Stimulated activated CD8-positive, alpha-beta memory T cell treated with anti-CD3 and anti-CD28 coated beads, Interleukin-7, amount 100 ng/mL, for 1 hour (primary cell): Measurements from ENCODE around the gene SV2C.
"Not testable (repeated sequence)": the region's sequence is repeated elsewhere in the genome, so short reads cannot be mapped to it uniquely, and the experiment has no call there.

ENCODE experiments used
- DNase-seq, 2 donors: peaks; one replicate each; pipeline ENCODE4 v3.0.0-alpha.2; 2020; ENCODE audit warnings: low read depth in 2 of 2

The SV2C gene

GRCh38 chr5:76294573-76294972 lies 211.4 kb downstream of the SV2C start:
- no peak for DNase-seq

GRCh38 chr5:76298852-76299251 lies 215.7 kb downstream of the SV2C start:
- DNase-seq = no peak

DNA sequence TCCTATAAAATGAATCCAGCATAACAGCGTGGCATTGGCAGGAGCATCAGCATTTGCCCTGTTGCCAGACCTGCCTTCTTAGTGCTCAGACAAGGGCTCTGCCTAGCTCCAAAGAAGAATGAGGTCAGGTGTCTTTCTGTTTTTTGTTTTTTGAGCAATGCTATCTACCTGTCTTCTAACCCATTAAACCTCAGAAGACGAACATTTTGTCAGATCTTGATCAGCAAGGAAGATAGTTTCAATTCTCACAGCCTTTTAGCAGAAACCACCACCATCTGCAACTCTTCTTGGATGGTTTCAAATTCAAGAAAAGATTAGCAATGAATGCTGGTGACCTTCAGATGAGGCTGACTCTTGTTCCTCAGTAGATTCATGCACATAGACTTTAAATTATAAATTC lies 216.4 kb downstream of the SV2C start:
- no peak for DNase-seq

DNA sequence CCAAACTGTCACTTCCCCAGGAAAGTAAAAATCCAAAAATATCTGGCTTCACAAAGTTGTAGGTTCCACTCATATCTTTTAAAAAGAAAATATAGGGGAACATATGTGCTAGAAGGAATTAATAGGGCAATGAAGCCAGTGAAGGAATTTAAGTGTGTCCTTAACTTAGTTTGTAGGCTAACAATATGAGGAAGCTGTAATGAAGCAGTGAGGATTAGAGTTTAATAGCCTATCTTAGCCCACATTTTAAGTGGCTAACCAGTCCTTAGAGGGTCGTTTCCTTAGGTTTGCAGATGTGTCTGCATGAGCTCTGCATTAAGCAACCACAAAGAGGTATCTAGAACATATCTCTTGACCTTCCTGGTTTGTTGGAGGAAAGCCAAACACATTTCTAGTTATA lies 218.7 kb downstream of the SV2C start:
- not testable (repeated sequence) for DNase-seq

DNA sequence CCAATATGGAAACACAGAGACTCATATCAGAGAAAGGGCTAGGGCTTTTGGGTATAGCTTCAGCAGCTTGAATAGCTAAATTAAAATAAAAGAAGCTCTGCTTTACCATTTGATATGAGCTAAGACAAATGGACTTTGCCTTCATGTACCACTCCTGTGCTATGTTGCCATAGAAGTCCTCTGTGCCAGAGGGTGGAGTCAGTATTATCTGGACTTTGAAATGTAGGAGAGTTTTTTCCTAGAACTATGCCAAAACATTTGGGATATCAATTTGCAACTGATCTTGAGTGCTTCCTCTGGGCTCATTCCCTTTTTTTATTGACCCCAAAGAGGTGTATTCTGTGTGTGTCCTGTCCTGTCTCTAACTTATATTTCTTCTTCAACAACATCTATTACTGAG lies 219.5 kb downstream of the SV2C start:
- DNase-seq = not testable (repeated sequence)

- peak in 1 of 2 donors; percentile 4 for DNase-seq
Observed at GRCh38 chr5:76303921-76304320, 220.7 kb downstream of the SV2C start.

GRCh38 chr5:76305269-76305668 lies 222.1 kb downstream of the SV2C start:
- no peak for DNase-seq

- no peak for DNase-seq
Observed at GRCh38 chr5:76305775-76306174, 222.6 kb downstream of the SV2C start.

DNA sequence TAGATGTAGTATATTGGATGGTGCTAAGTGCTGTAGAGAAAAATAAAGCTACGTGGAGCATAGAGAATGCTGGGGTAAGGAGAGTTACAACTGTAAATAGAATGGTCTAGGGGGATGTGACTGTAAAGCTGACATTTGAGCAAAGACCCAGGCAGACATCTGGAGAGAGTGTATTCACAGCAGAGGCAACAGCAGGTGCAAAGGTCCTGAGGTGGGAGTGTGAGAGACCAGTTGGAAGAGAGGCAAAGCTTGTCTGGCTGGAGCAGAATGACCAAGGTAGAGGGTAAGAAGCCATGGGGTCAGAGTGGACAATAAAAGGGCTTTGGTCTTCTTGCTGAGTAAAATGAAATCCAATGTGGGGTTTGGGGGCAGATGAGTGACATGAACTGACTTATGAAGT lies 227.0 kb downstream of the SV2C start:
- no peak for DNase-seq

DNA sequence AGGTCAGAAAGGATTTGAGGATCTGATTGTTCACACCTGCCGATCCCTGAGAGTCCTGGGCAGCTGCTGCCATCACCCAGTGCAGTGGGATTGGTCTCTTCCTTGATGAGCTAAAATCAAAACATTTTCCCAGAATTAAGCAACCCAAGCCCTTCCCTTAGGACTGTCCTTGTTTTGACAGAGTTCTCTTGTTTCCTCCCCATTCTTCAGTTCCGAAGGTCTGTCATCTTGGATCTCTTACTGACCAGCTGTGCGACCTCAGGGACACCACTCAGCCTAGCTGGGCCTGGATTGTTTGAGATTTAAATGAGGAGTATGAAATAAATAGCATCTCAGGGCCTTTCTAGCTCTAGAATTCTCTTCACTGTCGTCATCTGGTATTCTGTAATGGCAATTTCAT lies 229.6 kb downstream of the SV2C start:
- DNase-seq = no peak

DNA sequence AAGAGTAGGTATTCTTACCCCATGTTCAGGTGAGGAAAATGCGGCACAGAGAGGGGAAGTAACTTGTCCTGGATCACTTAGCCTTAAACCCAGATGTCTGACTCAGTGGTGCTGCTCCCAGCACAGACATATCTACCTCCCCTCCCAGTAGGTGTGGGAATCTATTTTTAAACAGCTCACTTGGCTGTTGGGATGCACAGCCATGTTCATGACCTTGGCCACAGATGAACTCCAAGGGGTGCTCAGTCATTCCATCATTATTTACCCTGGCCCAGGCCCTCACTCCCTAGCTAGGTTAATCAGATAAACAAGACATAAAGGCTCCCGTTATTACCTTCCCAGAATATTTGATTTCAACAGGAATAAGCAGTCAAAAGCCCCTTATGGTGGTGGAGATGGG lies 231.5 kb downstream of the SV2C start:
- DNase-seq = no peak

DNA sequence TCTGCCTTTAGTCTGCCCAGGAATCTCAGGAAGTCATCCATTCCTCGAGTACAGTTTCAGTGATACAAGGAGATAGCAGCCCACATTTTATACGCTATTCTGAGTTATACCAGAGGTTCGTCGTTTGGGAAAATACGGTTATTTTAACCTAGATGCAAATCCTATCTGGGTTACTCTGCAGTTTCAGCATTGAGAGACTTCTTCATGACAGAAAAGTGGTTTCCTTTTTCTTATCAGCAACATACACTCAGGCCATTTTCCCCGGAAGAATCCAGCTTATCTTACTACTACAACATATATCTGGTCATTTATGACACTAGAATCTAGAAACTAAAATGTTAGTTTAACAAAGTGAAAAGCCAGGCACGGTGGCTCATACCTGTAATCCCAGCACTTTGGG lies 236.5 kb downstream of the SV2C start:
- no peak for DNase-seq

DNA sequence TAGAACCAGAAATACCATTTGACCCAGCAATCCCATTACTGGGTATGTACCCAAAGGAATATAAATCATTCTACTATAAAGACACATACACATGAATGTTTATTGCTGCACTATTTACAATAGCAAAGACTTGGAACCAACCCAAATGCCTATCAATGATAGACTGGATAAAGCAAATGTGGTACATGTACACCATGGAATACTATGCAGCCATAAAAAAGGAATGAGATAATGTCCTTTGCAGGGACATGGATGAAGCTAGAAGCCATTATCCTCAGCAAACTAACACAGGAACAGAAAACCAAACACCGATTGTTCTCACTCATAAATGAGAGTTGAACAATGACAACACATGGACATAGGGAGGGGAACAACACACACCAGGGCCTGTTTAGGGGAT lies 240.3 kb downstream of the SV2C start:
- DNase-seq = not testable (repeated sequence)

DNA sequence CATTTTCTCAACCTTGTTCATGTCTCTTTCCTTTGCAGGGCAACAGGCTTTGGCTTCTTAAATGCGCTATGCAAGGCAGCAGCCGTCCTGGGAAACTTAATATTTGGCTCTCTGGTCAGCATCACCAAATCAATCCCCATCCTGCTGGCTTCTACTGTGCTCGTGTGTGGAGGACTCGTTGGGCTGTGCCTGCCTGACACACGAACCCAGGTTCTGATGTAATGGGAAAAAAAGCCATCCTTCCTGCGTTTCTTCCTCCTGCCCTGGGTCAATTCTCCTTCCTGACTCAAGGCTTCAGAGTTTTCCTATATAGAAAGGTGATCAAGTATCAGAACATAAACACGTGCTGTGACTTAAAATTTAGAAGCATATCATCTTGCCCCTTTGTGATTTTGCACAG lies 242.1 kb downstream of the SV2C start:
- DNase-seq = no peak

DNA sequence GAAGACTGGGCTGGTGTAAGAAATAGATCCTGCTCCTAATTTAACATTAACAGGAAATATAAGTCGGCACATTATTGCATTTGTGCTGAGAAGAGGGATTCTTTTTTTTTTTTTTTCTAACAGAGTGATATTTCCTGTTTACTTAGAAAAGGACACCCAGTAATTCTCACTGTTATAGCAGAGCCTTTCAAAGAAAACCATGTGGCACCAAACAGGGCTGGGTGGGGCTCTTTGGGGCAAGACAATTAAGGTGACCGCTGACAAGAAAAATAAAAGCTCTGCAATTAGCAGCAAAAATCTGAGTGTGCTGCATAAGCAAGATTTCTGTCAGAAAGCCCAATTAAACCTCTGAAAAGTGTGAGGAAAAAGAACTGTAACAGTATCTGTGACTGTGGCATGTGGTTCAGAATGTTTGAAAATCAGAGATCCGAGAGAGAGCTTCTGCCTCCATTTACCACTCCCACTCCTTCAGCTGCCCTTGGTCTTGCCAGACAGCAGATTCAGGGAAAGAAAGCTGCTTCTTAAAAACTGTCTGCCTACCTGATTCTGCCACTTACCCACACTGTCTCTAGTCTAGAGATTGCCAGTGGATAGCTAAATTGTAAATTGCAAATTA lies 242.8 kb downstream of the SV2C start:
- DNase-seq = no peak

- no peak for DNase-seq
Observed at GRCh38 chr5:76326577-76327302, 243.6 kb downstream of the SV2C start.

GRCh38 chr5:76329346-76329745 lies 246.2 kb downstream of the SV2C start:
- DNase-seq = no peak

DNA sequence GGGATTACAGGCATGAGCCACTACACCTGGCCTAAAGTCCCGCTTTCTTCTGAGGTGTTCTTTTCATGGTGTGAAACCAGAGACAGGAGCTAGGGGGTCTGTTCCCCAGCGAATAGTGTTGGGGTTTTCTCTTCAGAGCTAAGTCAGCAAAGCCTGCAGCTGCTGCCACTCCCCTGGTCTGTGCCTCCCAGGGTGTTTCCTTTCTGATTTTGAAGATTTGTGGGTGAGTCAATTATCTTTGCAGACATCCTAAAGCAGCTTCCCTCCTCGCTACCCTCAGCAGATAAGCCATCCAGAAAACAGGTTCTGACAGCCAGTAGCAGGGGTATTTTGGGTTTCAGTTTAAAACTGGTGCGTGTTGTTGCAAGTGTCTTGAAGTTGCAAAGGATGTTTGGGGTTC lies 247.9 kb downstream of the SV2C start:
- DNase-seq = no peak

DNA sequence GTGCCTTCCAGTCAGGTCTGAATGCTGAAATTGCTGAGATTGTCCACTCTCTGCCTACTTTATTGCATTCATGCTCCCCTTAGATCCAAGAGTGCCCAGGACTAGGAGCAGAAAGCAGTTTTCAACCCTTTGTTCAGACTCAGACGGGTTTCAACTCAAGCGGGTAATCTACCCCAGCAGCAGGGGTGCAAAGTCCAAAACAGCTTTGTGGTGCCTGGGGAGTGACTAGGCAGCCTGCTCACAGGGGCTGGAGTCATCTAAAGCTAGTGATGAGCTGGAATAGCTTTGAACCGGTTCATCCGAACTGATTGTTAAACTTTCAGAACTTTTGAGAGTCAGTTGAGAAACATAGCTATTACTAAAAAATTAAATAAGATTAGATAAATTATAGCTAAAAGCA lies 248.9 kb downstream of the SV2C start:
- no peak for DNase-seq

DNA sequence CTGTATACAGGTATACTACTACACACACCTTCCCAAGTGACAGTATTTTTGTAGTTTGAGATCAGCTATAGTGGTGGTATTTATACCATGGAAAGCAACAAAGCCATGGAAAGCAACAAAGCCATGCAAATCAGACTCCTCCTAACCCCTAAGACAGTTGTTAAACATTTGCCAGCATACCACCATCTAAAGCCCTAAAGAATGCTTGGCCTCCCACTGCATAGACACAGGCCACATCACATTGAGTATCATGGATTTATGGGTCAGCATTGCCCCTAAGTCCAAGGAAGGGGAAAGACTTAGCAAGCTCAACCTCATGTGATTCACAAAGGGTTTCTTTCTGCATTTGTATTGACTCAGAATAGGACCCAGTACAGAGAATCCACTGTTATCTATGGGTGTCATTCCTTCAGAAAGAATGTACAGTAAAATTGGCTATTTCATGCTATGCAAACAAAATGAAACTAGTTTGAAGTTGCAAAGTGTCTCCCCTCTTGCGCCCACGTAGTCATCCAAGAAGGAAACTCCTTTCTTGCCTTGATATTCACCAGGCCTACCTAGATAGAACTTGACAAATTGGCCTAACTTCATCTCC lies 249.5 kb downstream of the SV2C start:
- DNase-seq = no peak

DNA sequence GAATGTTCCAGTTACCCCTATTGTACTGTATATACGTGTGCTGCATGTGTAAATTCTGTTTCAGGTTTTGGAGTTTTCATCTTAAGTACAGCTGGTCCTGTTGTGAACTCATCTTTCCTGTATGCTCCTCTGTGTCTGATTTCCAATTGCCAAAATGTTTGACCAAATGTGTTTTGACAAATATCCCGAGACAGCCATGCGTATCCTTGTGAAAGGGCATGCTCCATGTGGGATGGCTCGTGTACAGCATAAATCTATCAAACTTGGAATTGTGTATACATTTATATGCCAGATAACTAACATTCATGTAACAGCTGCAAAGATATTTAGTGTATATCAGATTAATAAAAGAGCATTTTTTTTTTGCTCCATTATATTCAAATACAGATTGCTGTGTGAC lies 250.4 kb downstream of the SV2C start:
- no peak for DNase-seq

- no peak for DNase-seq
Observed at GRCh38 chr5:76334574-76334973, 251.4 kb downstream of the SV2C start.

DNA sequence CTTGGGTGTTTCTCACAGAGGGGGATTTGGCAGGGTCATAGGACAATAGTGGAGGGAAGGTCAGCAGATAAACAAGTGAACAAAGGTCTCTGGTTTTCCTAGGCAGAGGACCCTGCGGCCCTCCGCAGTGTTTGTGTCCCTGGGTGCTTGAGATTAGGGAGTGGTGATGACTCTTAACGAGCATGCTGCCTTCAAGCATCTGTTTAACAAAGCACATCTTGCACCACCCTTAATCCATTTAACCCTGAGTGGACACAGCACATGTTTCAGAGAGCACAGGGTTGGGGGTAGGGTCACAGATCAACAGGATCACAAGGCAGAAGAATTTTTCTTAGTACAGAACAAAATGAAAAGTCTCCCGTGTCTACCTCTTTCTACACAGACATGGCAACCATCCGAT lies 252.3 kb downstream of the SV2C start:
- not testable (repeated sequence) for DNase-seq
